ENCODE measurements around the gene PRRT1. TPM values are rescaled to one million over a fixed set of nuclear protein-coding genes. Genes with fewer than 3 reads are reported as not detected.
A peak's percentile ranks its signal among the peaks of the same experiment; 100 is the strongest.
"Not testable (repeated sequence)": the region's sequence is repeated elsewhere in the genome, so short reads cannot be mapped to it uniquely, and the experiment has no call there.

The PRRT1 gene
- total and polyA plus RNA-seq, 10 donors = 0.28 to 2.3 (median 1.1) TPM

DNA sequence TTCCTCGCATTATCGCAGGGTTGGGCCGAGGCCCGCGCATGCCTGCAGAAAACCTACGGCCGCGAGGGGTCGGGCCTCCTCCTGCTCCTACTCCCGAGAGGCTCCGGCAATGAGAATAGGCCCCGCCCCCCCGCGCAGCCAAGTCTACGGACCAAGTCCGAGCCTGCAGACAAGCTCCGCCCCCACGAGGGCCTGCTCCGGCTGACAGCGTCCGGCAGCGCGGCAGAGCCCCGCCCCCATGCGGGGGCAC is 43.8 kb upstream of the PRRT1 start:
- H3K36me3 ChIP-seq = peaks cover 0 to 8% (median 0%) of the 10 kb centered on the region in 6 donors
- peaks cover 39 to 64% (median 61%) of the 10 kb centered on the region in 6 donors for H3K4me1 ChIP-seq
- WGBS, 5 donors = 0 to 1% (median 0%) methylated on average over 13 to 25 of the region's 25 CpGs
- intact Hi-C loops (cut with DNase I; ENCODE audit: low total_unique reads) = loop anchor here (10.0 kb wide), 1 partner anchor 71 kb away; the partner anchor contains the start of gene ATF6B
- peak overlapping the region in 7 of 8 donors; percentile 57 to 89 (median 67) for H3K4me3 ChIP-seq
- peak overlapping the region; percentile 98 to 100 (median 100) for H3K27ac ChIP-seq
- DNase-seq = peak; percentile 100
- H3K9me3 ChIP-seq = no peaks in the 10 kb centered on the region
- TF ChIP-seq POLR2AphosphoS5 (IDR thresholded peaks at IDR 0.05) = no peak
- TF ChIP-seq, protein P1, sequence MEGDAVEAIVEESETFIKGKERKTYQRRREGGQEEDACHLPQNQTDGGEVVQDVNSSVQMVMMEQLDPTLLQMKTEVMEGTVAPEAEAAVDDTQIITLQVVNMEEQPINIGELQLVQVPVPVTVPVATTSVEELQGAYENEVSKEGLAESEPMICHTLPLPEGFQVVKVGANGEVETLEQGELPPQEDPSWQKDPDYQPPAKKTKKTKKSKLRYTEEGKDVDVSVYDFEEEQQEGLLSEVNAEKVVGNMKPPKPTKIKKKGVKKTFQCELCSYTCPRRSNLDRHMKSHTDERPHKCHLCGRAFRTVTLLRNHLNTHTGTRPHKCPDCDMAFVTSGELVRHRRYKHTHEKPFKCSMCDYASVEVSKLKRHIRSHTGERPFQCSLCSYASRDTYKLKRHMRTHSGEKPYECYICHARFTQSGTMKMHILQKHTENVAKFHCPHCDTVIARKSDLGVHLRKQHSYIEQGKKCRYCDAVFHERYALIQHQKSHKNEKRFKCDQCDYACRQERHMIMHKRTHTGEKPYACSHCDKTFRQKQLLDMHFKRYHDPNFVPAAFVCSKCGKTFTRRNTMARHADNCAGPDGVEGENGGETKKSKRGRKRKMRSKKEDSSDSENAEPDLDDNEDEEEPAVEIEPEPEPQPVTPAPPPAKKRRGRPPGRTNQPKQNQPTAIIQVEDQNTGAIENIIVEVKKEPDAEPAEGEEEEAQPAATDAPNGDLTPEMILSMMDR (IDR thresholded peaks at IDR 0.05 in 8 of 11, conservative IDR thresholded peaks at IDR 0.05 in 3 of 11) = peak; percentile 80 to 97 (median 90)
- TF ChIP-seq POLR2A (IDR thresholded peaks at IDR 0.05) = no peak
- H3K27me3 ChIP-seq (replicated peaks in 1 of 7) = no peaks in the 10 kb centered on the region

DNA sequence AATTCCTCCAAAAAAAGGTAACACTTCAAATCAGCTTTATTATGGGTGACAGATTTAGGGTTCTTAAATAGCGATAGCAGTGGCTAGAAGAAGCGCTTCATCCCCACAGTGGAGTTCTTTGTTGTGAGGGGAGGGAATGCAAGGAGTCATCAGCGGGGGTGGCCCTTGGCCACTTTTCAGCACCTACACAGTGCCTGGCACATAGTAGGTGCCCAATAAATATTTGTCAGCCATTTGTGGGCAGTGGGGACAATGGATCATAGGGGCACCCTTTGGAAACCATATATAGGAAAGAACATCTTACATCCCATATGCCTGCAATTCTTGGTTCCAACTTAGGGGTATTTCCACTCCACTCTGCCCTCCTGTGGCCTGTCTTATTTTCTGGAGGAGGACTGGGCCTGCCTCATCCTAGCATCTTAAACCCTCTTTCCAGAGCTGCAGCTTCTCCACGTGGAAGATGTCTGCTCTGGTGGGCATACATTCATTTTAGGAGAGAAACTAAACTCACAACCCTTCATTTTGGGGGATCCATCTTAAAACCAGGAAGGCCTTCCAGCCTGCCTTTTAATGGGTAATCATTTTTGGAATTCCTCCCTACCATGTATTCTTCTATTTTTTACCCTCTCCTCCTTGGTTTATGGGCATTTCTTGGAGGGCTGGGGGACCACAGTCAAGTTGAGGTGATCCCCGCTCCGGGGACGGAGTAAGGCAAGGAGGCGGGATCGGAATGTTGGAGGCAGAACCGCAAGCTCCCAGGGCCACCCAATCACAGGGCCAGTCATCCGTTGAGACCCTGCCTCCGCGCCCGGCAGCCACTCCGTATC is 43.3 kb upstream of the PRRT1 start:
- no peaks in the 10 kb centered on the region for H3K27me3 ChIP-seq (replicated peaks in 1 of 7)
- H3K9me3 ChIP-seq = no peaks in the 10 kb centered on the region
- H3K36me3 ChIP-seq = peaks cover 0 to 8% (median 0%) of the 10 kb centered on the region in 6 donors
- TF ChIP-seq, protein P1 (IDR thresholded peaks at IDR 0.05 in 8 of 11, conservative IDR thresholded peaks at IDR 0.05 in 3 of 11) = peak in 1 of 11 experiments; percentile 36
- TF ChIP-seq POLR2A (IDR thresholded peaks at IDR 0.05) (peak in 2 of 3 donors; percentile 37 to 66), POLR2AphosphoS5 (IDR thresholded peaks at IDR 0.05) (peak in 1 of 3 donors; percentile 86)
- intact Hi-C loops (cut with DNase I; ENCODE audit: low total_unique reads) = loop anchor here (10.0 kb wide), 1 partner anchor 70 kb away; the partner anchor contains the start of gene ATF6B
- no peak for DNase-seq
- H3K27ac ChIP-seq = peak overlapping the region; percentile 98 to 100 (median 100)
- 16 to 18% (median 18%) methylated on average over 15 of the region's 15 CpGs for WGBS, 5 donors
- peak overlapping the region; percentile 20 to 89 (median 48) for H3K4me3 ChIP-seq
- peaks cover 39 to 67% (median 64%) of the 10 kb centered on the region in 6 donors for H3K4me1 ChIP-seq

DNA sequence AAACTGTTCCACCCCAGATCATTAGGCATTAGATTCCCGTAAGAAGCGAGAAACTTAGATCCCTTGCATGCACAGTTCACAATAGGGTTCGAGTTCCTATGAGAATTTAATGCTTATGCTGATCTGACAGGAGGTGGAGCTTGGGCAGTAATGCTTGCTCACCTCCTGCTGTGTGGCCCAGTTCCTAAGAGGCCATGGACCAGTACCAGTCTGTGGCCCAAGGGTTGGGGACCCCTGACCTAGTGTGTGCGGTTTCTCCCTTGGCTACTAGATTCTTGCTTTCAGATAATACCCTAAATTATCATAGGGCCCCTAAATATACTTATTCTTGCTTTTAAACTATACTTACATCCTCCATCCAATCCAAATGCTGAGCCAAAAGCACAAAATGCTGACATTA is 42.6 kb upstream of the PRRT1 start:
- WGBS, 5 donors = 91 to 98% (median 97%) methylated on average over 4 of the region's 4 CpGs
- H3K4me1 ChIP-seq = peaks cover 39 to 69% (median 64%) of the 10 kb centered on the region in 6 donors
- no peak for TF ChIP-seq POLR2AphosphoS5 (IDR thresholded peaks at IDR 0.05)
- no peak for TF ChIP-seq POLR2A (IDR thresholded peaks at IDR 0.05)
- TF ChIP-seq, protein P1 (IDR thresholded peaks at IDR 0.05 in 8 of 11, conservative IDR thresholded peaks at IDR 0.05 in 3 of 11) = no peak
- intact Hi-C loops (cut with DNase I; ENCODE audit: low total_unique reads) = loop anchor here (10.0 kb wide), 1 partner anchor 70 kb away; the partner anchor contains the start of gene ATF6B
- H3K9me3 ChIP-seq = no peaks in the 10 kb centered on the region
- H3K27ac ChIP-seq = peak overlapping the region in 7 of 8 donors; percentile 98 to 100 (median 100)
- no peak for DNase-seq
- H3K4me3 ChIP-seq = peak overlapping the region in 2 of 8 donors; percentile 66 to 89
- peaks cover 0 to 8% (median 0%) of the 10 kb centered on the region in 6 donors for H3K36me3 ChIP-seq
- H3K27me3 ChIP-seq (replicated peaks in 1 of 7) = no peaks in the 10 kb centered on the region

DNA sequence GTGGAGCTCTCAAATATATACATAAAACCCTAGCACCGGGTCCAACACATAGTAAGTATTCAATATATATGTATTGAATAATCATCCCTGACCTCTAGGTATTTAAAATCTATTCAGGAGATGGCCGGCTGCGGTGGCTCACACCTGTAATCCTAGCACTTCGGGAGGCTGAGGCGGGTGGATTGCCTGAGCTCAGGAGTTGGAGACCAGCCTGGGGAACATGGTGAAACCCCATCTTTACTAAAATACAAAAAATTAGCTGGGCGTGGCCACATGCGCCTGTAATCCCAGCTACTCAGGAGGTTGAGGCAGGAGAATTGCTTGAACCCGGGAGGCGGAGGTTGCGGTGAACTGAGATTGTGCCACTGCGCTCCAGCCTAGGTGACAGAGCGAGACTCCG is 41.4 kb upstream of the PRRT1 start:
- WGBS, 5 donors = 55 to 68% (median 62%) methylated on average over 13 of the region's 13 CpGs
- not testable (repeated sequence) for H3K27me3 ChIP-seq (replicated peaks in 1 of 7); DNase-seq; H3K9me3 ChIP-seq
- Histone ChIP-seq H3K4me3 (peak overlapping the region in 7 of 8 donors; percentile 61 to 89 (median 73)), H3K4me1 (peaks cover 50 to 82% (median 76%) of the 10 kb centered on the region in 6 donors), H3K36me3 (peaks cover 0 to 12% (median 1%) of the 10 kb centered on the region in 6 donors), H3K27ac (peak overlapping the region; percentile 85 to 100 (median 98))
- intact Hi-C loops (cut with DNase I; ENCODE audit: low total_unique reads) = loop anchor here (10.0 kb wide), 1 partner anchor 68 kb away; the partner anchor contains the start of gene ATF6B

All from spleen (tissue), 11 donors.